Measurements from ENCODE around the gene EIF4G1.

The EIF4G1 gene

DNA sequence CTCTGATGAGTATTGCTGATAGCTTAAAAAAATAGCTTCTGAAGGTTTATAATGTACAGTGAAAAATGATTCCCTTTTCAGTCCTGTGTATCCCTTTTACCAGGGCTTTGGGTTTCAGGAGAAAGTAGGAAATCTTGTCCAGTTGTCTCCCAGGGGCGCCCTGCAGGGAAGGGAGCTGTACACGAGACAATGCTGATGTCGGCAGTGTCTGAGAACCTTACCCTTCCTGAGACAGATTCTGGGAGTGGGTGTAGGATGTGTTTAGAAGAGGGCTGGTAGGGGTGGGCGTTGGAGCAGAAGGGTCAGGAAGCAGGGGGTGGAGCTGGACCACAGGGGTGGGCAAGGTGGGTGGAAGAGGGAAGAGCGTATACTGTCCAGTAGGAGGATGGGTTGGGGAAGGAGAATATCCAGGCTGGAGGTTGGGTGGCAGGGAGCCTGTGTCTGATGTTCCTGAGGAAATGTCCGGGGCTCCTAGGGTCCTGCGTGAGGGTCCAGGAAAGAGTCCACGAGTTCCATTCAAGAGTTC is 58.0 kb downstream of the EIF4G1 start:
- no peak for DNase-seq

- no peak for DNase-seq
These were observed 58.5 kb downstream of the EIF4G1 start for GRCh38 chr3:184372911-184373310.

DNA sequence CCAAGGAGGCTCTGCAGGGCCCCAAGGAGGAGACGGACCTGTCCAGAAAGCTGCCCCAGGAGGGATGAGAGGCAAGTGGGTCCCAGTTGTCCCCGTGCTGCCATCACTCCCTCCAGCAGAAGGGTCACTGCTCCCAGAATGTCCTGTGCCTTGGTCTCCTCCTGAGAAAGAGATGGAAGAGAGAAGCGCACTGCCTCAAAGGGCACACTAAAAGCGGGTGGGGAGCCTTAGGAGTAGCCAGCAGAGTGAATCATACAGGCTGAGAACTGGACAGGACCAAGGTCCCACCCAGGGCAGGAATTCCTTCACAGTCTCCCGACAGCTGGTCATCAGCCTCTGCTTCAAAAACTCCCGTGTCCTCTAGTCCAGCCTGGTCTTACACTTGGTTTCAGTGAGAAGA is 59.0 kb downstream of the EIF4G1 start:
- DNase-seq, result no peak

DNA sequence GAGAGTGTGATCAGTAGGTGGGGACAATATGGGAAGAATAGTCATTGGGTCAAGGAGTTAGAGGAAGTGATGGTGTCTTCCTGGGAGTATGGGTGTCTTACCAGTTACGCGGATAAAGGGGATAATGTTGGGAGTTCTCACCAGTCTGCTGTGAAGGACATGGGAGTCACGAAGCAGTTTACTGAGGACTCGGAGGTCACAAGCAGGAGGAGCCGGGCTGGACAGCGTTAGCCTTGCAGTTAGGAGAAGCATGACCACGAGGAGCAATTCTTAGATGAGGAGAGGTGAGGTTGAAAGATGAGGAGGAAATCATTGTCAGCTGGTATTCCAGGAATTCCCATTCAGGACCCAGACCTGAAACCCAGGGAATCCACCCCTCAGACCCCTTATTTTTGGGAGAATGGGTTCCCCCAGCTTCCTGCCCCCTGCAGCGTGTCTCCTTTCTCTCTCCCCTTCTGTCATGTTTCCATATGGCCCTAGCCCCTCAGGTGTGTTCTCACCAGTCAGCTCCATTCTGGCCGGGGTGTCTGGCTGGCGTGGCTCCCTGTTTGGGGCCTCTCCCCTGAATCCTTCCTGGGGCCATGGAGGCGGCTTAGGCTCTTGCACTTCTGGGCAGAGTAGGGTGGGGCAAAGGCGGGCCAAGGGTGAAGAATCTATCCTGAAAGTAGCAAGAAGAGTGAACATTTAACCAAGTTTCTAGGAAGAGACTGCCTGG is 61.5 kb downstream of the EIF4G1 start:
- no peak for DNase-seq

DNA sequence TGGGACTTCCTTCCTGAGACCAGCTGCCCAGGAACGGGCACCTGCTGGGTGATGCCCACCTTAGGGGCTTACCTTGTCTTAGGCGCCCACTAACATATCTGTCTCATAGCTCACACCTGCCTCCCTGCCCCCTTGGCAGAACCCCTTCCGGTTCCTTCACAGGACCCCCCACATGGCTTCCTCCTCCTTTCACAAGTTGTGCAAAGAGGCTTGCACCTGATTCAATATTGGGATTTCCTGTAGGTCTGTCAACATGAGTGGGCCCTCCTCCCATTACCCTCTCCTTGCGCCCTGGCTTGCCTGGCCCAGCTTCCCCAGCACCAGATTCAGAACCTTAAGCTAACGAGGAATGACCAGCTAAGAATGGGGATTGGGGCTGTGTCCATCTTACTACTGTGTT is 63.0 kb downstream of the EIF4G1 start:
- no peak for DNase-seq

- DNase-seq, result no peak
These were observed 63.6 kb downstream of the EIF4G1 start, which contains the start of gene THPO for GRCh38 chr3:184377882-184378445. Gene THPO (minus strand): TSS chr3:184378207. CDS start chr3:184376259, 1,948 bp downstream.

GRCh38 chr3:184378651-184379357 is 64.4 kb downstream of the EIF4G1 start:
- DNase-seq, result no peak

DNA sequence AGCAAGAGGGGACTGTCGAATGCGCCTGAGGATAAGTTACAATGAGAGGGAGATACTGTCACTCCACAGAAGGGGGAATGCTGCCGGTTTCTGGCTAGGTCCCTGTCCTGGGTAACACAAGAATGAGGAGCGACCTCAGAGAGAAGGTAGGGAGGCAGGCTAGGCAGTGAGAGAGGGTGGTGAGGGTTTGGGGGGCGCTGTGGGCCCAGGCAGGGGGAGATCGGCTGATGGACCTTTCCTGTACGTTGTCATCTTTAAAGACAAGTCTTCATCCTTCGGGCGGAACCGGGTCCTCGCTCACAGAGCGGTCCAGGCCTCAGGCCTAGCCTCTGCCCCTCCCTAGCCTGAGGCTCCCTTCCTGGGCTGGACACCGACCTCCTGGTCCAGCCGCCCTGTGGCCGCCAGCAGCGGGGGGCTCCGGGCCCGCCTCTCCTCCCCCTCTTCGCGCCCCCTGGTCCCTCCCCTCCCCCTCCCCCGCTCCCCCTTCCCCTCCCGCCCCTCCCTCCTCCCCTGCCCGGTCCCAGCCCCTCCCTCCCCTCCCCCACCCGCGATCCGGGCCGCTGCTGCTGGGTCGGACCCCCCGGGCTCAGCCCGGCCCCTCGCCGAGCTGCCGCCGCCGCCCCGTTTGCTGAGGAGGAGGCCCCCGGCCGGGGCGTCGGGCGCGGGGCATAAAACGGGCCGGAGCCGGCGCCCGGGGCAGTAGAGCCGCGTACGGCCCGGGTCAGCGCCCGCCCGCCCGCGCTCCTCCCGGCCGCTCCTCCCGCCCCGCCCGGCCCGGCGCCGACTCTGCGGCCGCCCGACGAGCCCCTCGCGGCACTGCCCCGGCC is 65.2 kb downstream of the EIF4G1 start, which contains the start of gene CHRD:
Gene CHRD, plus strand, starts transcription at position 697 of the 827 bp plus-strand sequence. CDS start 265 bp downstream, outside the sequence.
- no peak for DNase-seq

DNA sequence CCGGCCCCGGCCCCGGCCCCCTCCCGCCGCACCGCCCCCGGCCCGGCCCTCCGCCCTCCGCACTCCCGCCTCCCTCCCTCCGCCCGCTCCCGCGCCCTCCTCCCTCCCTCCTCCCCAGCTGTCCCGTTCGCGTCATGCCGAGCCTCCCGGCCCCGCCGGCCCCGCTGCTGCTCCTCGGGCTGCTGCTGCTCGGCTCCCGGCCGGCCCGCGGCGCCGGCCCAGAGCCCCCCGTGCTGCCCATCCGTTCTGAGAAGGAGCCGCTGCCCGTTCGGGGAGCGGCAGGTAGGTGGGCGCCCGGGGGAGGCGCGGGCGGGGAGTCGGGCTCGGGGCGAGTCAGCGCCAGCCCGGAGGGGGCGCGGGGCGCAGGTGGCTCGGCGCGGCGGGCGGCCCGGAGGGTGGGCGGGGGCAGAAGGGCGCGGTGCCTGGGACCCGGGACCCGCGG is 65.8 kb downstream of the EIF4G1 start:
- peak; percentile 32 for DNase-seq

GRCh38 chr3:184380627-184381260 is 66.3 kb downstream of the EIF4G1 start:
- no peak for DNase-seq

DNA sequence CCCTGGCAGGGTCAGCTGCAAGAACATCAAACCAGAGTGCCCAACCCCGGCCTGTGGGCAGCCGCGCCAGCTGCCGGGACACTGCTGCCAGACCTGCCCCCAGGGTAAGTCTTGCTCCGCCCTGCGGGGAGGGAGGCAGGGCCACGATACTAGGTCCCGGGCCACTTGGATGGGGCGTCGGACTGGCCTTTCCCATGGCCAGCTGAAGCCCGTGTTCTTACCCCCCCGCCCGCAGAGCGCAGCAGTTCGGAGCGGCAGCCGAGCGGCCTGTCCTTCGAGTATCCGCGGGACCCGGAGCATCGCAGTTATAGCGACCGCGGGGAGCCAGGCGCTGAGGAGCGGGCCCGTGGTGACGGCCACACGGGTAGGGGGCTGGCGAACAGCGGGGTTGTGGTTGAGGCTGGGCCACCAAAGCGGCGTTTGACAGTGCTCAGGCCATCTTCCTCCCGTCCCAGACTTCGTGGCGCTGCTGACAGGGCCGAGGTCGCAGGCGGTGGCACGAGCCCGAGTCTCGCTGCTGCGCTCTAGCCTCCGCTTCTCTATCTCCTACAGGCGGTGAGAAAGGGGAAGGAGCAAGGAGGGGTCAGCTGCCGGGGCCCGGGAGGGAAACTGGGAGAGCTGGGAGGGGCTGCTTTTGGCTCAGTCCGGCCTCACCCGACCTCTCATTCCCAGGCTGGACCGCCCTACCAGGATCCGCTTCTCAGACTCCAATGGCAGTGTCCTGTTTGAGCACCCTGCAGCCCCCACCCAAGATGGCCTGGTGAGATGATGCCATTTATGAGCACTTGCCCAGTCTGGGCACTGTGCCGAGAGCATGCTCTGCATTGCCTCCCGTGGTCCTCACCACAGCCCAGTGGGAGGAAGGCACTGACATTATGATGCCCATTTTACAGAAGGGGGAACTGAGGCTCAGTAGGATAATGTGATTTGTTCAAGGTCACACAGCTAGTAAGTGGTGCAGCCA is 67.1 kb downstream of the EIF4G1 start:
- no peak for DNase-seq

GRCh38 chr3:184382326-184383032 is 68.1 kb downstream of the EIF4G1 start:
- no peak for DNase-seq

GRCh38 chr3:184383033-184383740 is 68.8 kb downstream of the EIF4G1 start:
- no peak for DNase-seq

DNA sequence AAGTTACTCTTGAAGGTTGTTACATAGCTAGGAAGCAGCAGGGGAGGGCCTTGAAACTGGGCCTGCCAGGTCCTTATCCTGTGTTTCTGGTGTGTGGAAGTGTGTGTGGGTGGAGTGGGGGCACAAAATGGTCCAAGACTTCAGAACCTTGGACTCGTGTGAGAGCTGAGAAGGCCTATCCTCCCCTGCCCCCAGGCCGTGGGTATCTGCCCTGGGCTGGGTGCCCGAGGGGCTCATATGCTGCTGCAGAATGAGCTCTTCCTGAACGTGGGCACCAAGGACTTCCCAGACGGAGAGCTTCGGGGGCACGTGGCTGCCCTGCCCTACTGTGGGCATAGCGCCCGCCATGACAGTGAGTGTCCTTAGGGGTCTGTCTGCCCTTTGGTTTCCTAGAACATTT is 69.9 kb downstream of the EIF4G1 start:
- no peak for DNase-seq
